ENCODE results near the gene DDIT3.

DDIT3 gene

DNA sequence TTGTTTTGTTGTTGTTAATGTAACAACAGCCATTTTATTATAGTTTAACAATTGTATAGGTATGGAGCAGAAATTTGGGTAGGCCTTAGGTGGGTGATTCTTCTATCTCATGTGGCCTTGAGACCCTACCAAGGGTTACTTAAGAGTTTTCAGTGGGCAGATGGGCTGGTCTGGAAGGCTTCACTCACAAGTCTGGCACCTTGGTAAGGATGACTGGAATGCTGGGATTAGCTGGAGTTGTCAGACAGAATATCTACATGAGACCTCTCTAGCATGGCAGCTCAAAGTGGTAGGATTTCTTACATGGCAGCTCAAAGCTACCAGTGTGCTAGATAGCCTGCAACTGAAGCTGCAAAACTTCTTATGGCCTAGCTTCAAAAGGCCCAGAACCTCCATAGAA lies 34.6 kb downstream of the DDIT3 start:
- DNase-seq (ENCODE audit: low spot score), result peak; percentile 61

DNA sequence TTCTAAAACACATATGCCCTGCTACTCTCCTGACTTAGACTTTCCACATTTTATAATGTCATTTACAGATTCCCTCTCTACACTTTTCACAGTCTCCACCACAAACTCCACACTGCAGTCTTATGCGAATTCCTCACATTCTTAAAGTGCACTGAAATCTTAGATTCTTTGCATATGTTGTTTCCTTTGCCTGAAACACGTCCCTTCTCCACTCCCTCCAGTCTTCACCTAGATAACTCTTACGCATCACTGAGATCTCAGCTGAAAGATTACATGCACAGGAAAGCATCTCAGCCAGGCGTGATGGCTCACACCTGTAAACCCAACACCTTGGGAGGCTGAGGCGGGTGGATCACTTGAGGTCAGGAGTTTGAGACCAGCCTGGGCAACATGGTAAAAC lies 36.8 kb downstream of the DDIT3 start:
- DNase-seq (ENCODE audit: low spot score), result no peak

DNA sequence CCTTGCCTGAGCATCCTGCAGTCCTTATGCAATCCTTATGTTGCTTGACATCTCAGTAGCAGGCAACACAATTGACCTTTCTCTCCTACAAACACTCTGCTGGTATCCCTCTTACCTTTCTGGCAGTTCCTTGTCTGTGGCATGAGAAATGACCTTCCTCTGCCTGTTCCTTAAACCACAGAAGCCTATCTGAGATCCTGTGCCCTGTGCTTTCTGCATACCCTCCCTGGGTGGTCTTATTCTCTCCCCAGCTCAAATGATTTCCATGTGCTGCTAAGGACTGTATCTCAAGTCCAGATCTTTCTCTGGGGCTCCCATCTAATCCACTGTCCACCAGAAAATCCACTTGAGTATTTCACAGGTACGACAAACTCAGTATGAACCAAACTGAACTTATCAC lies 38.6 kb downstream of the DDIT3 start:
- DNase-seq (ENCODE audit: low spot score), result no peak

DNA sequence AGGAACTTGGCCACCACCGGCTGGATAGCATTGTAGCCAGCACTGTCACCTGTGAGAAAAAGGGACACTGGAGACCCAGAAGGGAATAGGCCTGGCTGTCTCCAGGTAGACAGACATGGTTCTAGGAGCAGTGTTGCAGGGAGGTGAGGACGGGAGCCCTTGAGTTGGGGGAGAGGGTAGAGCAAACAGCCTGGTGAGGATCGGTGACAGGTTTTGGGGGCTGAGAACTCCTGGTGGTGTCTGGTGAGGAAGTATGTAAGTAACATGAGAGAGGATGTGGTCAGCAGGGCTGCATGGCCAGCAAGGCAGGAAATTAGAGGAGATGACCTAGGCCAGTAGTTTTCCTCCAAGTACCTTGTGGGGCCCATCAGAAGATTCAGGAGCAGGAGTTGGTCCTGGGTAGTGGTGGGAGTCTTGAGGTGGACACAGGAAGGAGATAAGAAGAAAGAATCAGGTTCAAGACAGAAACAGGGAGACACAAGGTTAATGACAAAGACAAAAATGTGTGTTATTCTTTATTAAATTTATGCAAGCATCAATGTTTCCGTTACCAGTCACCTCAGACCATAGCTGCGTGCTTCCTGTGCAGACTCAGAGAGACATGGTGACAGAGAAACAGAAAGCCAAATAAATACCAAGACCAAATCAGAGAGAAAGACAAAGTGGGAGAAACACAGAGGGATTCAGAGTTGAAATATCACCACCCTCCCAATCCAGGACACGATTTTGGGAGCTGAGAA lies 40.8 kb downstream of the DDIT3 start, which contains the start of gene ARHGAP9:
Gene ARHGAP9 (minus strand): TSS at position 491 of the 740 bp plus-strand sequence. CDS start 460 bp downstream, at position 31.
- no peak for DNase-seq (ENCODE audit: low spot score)

DNA sequence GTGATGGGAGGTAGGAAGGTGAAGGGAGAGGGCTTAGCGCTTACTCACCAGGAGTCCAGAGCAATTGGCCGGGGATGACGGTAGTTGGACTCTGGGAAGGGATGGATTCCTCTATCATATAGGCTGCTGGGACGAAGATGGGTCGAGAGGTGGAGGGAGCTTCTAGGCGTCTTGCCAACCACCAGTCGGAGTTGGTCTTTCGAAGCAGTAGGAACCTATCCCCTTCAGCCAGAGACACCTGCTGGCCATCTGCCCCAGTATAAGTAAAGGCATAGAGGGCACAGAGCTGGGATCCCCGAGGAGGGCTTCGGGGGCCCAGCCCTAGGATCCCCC lies 41.3 kb downstream of the DDIT3 start:
- DNase-seq (ENCODE audit: low spot score), result no peak

DNA sequence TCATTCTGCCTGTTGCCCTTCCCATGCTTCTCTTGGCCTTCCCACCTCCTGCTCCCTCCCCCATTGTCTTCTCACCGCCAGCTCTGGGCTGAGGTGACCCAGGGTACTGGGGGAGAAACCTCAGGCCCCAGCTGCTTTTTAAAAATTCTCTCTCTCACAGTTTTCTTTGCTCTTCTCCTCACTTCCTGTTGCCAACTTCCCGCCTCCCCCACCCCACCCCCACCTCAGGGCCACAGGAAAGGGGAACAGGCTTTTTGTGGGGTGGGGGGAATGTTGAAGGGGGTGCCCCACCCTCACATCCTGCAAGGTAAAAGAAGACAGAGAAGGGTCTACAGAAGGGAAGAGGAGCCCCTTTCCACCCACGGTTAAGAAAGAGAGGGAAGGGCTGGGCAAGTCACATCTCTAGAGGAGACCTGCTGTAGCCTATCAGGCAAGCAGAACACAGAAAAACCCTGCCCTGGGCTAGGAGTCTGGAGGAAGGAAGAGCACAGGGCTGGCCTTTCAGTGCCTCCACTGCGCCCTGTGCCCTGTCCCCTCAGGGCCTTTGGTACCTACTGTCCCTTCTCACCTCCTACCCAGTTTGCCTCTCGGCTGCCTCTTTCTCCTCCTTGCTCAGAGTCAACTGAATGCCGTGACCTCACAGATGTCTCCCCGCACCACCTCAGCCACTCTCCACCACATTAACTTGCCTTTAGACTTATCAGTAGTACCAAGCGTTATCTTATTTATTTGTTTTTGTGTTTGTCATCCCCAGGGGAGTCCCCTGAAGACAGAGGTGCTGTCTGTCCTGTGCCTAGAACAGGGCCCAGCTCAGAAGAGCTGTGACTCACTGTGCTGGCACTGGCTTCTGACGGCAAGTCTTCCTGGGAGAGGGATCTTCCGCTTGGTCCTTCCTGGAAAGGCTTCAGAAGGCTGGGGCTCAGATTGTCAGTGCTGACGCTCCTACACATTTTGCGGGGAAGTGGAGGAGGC lies 42.3 kb downstream of the DDIT3 start:
- DNase-seq (ENCODE audit: low spot score), result no peak

DNA sequence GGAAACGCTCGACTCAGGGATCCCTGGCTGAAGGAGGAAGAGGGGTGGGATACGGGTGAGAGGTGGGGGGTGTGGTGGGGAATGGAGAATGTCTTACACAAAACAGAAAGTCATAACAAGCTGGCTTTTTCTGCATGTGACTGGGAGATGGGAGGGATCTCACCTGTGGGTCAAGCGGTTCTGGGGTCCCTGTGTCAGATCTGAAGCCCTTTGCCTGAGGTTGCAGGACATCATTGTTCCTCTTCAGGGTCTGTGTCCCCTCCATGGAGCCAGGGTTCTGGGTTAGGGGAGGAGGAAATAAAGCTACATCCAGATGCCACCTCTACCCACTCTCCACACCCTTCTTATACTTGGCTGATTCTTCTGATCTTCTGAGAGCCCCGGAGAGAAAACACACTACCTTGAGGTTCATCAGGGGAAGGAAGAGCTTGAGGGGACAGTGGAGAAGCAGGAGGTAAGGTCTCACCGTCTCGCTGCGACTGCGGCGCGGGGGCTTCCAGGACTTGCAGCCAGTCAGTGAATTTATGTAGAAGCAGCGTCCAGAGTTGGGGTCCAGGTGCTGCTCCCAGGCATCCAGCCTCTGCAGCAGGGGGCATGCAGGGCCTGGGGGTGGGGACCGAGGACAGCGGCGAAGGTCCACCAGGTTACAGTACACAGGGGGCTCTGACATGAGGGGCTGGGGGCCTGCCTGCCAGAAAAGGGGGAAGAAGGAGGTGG lies 43.2 kb downstream of the DDIT3 start:
- DNase-seq (ENCODE audit: low spot score), result no peak

DNA sequence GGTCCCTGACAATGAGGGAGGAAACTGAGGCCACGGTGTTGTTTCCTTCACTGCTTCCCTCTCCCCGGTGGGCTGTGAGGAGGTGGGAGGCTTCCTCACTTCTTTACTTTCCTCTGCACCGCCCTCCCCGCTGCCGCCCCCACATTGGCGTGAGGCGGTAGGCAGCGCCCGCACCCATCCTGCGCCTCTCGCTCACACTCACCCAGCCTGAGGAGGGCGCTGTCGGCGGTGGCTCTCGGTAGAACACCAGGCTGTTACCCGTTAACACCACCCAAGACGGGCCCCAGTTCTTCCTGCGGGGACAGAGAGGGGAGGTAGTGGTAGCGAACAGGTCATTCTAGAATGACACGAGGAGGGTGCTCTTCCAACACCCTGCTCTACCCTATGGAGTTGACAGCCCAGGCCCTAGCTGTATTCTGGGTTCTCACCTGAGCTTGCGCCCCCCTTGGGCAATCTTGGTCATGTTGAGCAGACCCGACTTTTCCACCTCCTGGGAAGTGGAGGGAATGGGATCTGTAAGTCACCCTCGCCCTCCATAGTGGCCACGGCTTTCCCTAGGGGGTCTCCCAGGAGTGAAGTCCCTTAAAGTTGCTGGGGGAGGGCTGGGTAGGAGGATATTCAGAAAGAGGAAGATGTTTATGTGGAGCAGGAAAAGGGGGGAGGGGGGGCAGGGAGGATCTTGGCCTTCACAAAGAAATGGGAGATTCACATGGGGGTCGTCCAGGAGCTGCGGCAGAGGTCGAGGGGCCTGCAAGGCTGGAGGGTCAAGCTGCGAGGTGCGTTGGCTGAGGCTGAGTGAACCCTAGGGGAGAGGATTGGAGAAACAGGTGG lies 43.9 kb downstream of the DDIT3 start:
- no peak for DNase-seq (ENCODE audit: low spot score)

DNA sequence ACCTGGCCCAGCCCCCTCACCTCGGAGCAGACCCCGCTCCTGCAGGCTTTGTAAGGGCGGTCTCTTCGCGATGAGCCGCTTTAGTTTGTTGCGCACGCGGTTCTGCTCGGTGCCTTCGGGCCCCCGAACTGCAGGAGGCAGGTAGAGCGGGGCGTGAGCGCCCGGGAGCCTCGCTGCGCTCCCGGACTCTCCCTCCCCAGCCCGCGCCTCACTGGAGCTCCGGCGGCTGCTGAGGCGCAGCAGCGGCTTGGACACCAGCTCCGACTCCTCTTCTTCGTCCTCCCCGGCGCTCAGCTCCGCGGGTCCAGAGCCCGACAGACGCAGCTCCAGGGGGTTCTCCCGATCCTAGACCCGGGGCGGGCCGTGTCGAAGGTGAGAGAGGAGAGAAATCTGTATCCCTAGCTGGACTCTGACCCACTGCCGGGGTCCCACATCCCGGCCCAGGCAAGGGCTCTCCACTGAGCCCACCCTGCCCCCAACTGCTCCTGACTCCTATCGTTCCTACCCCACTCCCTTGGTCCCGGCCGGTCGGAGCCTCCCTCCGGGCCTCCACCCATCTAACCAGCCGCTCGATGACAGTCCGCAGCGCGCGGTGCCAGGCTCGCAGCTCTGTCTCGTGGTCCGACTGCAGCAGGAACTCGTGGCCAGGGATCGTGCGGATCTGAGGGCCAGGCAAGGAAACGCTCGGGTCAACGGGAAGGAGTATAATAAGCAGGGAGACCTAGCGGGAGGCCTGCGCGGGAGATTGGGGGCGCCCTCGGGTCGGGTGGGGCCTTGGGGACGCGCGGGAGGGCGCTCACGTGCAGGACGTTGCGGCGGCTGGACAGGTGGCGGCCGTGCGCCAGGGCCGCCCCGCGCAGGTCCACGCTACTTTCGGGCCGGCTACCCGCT lies 44.8 kb downstream of the DDIT3 start:
- DNase-seq (ENCODE audit: low spot score), result no peak

DNA sequence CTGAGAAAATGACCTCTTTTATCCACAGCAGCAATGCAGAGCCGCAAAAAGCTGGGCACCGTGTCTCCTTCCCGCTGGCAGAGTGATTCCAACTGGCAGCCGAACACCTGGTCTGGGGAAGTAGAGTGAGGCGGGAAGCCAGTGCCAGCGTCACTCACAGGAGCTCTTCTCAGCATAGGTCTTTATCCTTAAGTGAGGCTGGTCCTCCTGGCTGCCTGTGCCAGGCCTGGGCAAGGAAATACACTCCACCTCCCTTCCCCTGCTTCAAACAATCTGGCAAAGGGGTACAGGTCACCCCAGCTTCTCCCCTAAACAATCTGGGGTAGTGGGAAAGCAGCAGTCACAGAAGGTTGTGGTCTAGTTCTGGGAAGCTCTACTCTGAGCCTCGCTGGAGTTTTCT lies 45.5 kb downstream of the DDIT3 start:
- no peak for DNase-seq (ENCODE audit: low spot score)

DNA sequence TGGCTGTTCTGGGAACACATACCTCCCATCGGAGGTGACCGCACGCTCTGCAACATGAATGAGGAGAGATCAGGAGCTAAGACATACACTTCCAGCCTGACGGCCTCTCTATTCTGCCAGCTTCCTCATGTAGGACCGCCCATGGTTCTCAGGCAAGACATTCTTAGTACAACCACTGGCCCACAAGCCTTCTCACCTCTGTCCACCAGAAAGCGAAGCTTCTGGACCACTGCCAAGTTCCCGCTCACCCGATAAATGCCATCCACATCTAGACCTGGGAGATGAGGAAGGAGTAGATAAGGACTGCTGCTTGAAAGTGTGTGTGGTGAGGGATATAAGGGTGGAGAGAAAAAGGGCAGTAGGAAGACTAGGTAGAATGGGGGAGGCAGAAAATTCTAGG lies 45.9 kb downstream of the DDIT3 start:
- no peak for DNase-seq (ENCODE audit: low spot score)

DNA sequence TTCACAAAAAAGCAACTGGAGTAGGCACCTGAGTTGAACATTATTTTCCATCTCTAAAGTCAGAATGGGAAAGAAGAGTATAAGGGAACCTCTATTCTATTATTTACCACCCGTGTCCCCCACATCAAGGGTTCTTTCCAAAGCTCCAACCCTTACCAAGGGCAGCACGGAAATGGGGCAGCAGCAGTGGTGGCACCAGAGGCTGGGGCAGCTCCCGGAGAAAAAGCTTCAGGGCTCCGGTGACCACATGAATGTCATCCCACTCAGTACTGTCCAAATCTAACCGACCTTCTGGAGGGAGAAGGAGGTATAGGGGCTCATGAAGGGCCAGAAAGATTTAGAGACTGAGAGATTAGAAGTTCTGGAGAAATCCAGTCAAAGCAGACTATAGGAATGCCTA lies 46.4 kb downstream of the DDIT3 start:
- DNase-seq (ENCODE audit: low spot score), result no peak

DNA sequence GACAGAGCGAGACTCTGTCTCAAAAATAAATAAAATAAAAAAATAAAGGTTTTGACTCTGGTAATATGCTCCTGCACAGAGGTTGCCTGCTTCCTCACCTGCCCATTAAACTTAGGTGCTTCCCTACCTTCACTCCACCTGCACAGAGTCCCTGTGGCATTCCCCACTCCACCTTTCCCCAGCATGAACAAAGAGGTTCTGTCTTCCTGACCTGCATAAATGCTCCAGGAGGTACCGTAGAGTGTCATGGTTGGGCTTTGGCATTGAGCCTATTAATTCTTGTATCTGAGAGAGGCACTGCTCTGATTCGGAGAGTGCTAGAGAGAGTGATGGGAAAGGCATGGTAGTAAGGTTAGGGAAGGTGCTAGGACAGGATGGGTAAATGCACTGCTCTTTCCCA lies 46.9 kb downstream of the DDIT3 start:
- no peak for DNase-seq (ENCODE audit: low spot score)

DNA sequence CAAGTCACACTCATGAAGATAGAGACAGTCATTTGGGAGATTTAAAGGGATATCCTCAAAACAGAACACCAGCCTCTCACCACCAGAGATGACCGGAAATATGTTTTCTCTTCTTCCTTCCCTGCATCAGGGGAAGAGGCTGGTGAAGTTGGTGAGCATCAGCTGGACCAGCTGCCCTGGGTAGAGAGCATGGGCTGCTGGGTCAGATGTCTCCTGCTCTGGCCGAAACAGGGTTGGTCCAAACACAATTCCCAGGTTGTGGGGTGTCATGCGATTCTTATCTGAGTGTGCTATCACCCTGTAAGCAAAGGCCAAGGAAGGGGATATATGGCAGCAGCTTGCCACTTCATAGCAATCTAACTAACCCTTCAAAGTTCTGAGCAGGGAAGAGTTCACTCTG lies 47.9 kb downstream of the DDIT3 start:
- DNase-seq (ENCODE audit: low spot score), result no peak

DNA sequence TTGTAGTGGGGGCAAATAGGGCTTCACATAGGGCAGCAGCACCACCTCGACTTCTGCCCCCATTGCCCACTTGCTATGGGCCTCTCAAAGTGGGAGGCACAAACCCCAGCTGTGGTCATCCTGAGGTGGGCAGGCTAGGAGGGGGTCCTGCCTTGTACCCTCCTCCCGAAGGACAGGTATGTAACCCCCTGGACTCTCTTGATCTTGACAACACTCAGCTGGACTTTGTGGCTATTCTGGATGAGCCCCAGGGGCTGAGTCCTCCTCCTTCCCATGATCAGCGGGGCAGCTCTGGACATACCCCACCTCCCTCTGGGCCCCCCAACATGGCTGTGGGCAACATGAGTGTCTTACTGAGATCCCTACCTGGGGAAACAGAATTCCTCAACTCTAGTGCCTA lies 48.7 kb downstream of the DDIT3 start:
- no peak for DNase-seq (ENCODE audit: low spot score)

DNA sequence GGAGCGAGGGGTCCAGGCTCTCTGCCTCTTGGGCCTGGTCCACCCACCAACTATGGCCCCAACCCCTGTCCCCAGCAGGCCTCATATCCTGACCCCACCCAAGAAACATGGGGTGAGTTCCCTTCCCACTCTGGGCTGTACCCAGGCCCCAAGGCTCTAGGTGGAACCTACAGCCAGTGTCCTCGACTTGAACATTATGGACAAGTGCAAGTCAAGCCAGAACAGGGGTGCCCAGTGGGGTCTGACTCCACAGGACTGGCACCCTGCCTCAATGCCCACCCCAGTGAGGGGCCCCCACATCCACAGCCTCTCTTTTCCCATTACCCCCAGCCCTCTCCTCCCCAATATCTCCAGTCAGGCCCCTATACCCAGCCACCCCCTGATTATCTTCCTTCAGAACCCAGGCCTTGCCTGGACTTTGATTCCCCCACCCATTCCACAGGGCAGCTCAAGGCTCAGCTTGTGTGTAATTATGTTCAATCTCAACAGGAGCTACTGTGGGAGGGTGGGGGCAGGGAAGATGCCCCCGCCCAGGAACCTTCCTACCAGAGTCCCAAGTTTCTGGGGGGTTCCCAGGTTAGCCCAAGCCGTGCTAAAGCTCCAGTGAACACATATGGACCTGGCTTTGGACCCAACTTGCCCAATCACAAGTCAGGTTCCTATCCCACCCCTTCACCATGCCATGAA lies 49.2 kb downstream of the DDIT3 start:
- no peak for DNase-seq (ENCODE audit: low spot score)

DNA sequence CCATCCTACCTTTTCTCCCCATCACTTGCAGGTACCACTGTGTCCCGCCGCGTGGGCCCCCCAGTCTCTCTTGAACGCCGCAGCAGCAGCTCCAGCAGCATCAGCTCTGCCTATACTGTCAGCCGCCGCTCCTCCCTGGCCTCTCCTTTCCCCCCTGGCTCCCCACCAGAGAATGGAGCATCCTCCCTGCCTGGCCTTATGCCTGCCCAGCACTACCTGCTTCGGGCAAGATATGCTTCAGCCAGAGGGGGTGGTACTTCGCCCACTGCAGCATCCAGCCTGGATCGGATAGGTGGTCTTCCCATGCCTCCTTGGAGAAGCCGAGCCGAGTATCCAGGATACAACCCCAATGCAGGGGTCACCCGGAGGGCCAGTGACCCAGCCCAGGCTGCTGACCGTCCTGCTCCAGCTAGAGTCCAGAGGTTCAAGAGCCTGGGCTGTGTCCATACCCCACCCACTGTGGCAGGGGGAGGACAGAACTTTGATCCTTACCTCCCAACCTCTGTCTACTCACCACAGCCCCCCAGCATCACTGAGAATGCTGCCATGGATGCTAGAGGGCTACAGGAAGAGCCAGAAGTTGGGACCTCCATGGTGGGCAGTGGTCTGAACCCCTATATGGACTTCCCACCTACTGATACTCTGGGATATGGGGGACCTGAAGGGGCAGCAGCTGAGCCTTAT lies 49.9 kb downstream of the DDIT3 start:
- no peak for DNase-seq (ENCODE audit: low spot score)

DNA sequence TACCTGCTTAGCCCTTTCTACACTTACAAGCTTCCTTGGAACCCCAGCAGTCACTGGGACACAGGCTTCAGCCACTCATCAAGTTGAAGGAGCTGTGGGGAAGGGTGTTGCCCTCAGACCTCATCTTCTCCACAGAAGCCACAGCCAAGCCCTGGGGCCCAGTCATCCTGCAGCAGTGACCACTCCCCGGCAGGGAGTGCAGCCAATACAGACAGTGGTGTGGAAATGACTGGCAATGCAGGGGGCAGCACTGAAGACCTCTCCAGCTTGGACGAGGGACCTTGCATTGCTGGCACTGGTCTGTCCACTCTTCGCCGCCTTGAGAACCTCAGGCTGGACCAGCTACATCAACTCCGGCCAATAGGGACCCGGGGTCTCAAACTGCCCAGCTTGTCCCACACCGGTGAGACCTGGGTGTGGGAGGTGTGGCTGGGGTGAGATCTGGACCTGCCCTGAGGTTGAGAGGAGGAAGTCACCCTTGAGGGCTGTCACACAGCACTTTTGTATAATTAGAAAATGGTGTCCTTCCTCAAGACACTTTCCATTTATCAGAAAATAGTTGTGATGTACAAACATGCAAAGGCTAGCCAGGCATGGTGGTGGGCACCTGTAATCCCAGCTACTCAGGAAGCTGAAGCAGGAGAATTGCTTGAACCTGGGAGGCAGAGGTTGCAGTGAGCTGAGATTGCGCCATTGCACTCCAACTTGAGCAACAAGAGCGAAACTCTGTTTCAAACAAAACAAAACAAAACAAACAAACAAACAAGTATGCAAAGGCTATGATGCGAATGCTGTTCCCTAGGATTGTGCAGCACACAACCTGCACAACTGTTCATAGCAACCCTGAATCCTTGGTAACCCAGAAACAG lies 50.8 kb downstream of the DDIT3 start:
- no peak for DNase-seq (ENCODE audit: low spot score)

DNA sequence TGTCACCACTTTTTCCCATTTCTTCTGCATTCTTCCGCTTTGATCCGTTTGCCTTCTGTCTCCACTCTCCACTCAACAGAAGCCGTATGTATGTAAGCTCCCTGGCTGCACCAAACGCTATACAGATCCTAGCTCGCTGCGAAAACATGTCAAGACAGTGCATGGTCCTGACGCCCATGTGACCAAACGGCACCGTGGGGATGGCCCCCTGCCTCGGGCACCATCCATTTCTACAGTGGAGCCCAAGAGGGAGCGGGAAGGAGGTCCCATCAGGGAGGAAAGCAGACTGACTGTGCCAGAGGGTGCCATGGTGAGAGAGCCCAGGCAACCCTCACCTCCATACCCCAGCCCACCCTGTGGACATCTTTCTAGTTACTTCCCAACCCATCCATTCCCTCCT lies 52.4 kb downstream of the DDIT3 start:
- DNase-seq (ENCODE audit: low spot score), result no peak

All from D341Med (cell line).